Measurements from ENCODE around the gene CES5A. TPM values are rescaled to one million over a fixed set of nuclear protein-coding genes. Genes with fewer than 3 reads are reported as not detected.

CES5A gene
- total RNA-seq, 1 donor from 2014 or later, result not detected

DNA sequence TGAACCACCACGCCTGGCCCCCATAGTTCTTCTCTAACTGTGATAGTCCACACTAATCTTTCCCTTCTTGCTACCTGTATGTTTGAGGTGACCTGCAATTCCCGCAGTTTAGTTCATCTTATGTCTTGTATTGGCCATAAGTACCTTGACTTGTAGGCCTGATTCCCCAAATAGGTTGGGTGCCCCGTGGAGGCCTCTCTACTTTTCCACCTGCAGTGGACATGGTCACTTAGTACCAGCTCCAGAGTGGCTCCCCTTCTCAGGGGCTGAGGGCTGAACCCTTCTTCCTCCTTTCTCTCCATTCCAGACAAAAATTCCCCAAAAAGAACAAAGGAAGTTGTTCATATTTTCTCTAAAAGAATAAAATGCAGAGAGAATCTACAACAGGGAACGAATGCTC, 33.5 kb upstream of the CES5A start:
- Mint-ChIP-seq H3K27ac (ENCODE audit: unreplicated experiment) (no peak overlapping the region), H3K36me3 (ENCODE audit: unreplicated experiment) (no peaks in the 10 kb centered on the region), H3K4me1 (ENCODE audit: unreplicated experiment) (no peaks in the 10 kb centered on the region), H3K9me3 (ENCODE audit: unreplicated experiment) (peaks cover 13% of the 10 kb centered on the region), H3K27me3 (ENCODE audit: unreplicated experiment) (no peaks in the 10 kb centered on the region), H3K4me3 (ENCODE audit: unreplicated experiment) (no peak overlapping the region)
- DNase-seq (ENCODE audit: extremely low spot score, unreplicated experiment), result peak; percentile 72
- TF ChIP-seq, protein P1, sequence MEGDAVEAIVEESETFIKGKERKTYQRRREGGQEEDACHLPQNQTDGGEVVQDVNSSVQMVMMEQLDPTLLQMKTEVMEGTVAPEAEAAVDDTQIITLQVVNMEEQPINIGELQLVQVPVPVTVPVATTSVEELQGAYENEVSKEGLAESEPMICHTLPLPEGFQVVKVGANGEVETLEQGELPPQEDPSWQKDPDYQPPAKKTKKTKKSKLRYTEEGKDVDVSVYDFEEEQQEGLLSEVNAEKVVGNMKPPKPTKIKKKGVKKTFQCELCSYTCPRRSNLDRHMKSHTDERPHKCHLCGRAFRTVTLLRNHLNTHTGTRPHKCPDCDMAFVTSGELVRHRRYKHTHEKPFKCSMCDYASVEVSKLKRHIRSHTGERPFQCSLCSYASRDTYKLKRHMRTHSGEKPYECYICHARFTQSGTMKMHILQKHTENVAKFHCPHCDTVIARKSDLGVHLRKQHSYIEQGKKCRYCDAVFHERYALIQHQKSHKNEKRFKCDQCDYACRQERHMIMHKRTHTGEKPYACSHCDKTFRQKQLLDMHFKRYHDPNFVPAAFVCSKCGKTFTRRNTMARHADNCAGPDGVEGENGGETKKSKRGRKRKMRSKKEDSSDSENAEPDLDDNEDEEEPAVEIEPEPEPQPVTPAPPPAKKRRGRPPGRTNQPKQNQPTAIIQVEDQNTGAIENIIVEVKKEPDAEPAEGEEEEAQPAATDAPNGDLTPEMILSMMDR (IDR thresholded peaks at IDR 0.05), result no peak

DNA sequence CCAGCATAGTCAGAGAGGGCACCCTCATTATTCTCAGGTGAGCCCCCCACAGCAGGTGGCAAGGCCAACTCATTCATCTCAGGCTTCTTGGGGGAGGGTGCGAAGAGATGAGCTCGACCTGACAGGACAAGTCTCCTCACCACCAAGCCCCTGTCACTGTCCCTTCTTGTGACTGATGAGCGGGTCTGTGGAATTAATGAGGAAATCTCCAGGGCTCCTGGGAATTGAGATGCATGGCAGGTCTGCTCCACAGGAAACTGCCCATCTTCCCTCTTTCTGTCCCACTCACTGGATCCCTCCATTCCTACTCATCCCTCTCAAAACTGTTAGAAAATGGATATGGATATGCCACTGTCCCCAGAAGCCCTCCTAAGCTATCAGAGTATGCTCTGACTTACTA, 32.5 kb upstream of the CES5A start:
- Mint-ChIP-seq H3K36me3 (ENCODE audit: unreplicated experiment) (no peaks in the 10 kb centered on the region), H3K9me3 (ENCODE audit: unreplicated experiment) (peaks cover 15% of the 10 kb centered on the region), H3K27me3 (ENCODE audit: unreplicated experiment) (no peaks in the 10 kb centered on the region), H3K27ac (ENCODE audit: unreplicated experiment) (no peak overlapping the region), H3K4me1 (ENCODE audit: unreplicated experiment) (no peaks in the 10 kb centered on the region), H3K4me3 (ENCODE audit: unreplicated experiment) (no peak overlapping the region)
- peak; percentile 57 for DNase-seq (ENCODE audit: extremely low spot score, unreplicated experiment)
- TF ChIP-seq, protein P1 (IDR thresholded peaks at IDR 0.05), result no peak

DNA sequence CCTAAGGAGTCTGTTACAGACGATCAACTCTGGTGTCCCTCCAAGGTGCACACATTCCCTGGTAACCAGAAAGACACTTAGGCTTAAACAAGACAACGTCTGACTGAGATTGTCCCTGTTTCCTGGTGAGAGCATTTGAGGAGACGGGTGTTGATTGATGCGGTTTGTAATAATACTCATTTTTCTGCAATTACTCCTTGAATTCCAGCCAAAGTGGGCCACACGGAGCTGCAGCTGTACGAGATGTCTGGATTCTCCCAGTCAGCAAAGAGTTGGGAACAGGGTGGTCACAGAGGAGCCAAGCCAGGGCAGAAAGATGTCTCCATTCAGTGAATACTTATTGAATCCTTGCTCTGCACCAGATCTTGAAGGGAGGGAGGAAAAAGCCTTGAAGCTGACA, 30.9 kb upstream of the CES5A start:
- TF ChIP-seq, protein P1 (IDR thresholded peaks at IDR 0.05), result no peak
- Mint-ChIP-seq H3K4me3 (ENCODE audit: unreplicated experiment) (no peak overlapping the region), H3K27ac (ENCODE audit: unreplicated experiment) (no peak overlapping the region), H3K9me3 (ENCODE audit: unreplicated experiment) (peaks cover 15% of the 10 kb centered on the region), H3K4me1 (ENCODE audit: unreplicated experiment) (no peaks in the 10 kb centered on the region), H3K27me3 (ENCODE audit: unreplicated experiment) (no peaks in the 10 kb centered on the region), H3K36me3 (ENCODE audit: unreplicated experiment) (no peaks in the 10 kb centered on the region)
- DNase-seq (ENCODE audit: extremely low spot score, unreplicated experiment), result peak; percentile 40

DNA sequence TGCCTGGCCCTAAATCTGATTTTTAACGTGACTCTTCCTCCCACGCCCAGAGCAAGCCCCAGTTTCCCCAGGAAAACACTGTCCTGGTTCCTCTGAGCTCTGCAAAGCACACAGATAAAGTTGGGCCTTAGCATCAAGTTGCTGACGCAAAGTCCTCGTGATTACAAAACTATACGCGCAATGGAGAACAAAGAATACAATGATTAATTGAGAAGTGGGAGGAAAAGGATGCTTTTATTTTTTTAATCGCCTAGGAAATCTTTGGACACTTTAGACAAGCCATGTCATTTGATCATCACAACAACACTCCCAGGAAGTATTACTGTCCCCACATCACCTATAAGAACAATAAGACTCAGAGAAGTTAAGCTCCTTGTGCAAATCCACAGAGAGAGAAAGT, 30.5 kb upstream of the CES5A start:
- Mint-ChIP-seq H3K36me3 (ENCODE audit: unreplicated experiment) (no peaks in the 10 kb centered on the region), H3K27ac (ENCODE audit: unreplicated experiment) (no peak overlapping the region)
- TF ChIP-seq, protein P1 (IDR thresholded peaks at IDR 0.05), result no peak

DNA sequence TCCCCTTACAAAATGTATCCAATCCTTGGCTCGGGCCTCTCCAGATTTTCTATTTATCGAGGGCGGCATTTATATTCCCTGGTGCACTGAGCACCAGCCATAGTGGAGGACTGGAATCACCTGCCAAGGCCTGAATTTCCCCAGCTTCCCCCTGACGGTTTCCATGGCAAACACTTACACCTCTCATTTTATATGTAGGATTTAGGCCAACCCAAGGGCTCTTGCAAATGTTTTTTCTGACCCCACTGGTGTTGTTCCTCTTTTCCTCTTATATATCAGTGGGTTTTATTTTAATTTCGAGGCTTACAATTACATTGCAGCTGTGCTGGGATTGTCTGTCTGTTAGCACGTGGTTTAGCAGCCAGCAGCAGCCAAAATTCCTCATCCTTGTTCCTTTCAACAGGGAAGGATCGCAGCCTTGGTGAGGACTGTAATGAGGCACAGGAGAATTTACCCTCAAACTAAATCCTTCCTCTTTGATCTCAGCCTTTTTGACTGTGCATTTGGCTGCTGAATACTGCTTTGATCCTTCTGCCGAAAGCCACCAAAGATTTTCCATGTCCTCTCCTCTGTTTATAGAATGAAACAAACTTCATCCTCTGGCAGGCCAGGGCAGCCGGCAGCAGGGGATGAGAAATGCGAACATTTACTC, 26.5 kb upstream of the CES5A start:
- Mint-ChIP-seq H3K4me1 (ENCODE audit: unreplicated experiment) (no peaks in the 10 kb centered on the region), H3K36me3 (ENCODE audit: unreplicated experiment) (no peaks in the 10 kb centered on the region), H3K4me3 (ENCODE audit: unreplicated experiment) (no peak overlapping the region), H3K9me3 (ENCODE audit: unreplicated experiment) (peaks cover 24% of the 10 kb centered on the region), H3K27me3 (ENCODE audit: unreplicated experiment) (no peaks in the 10 kb centered on the region), H3K27ac (ENCODE audit: unreplicated experiment) (no peak overlapping the region)
- TF ChIP-seq, protein P1 (IDR thresholded peaks at IDR 0.05), result no peak
- peak; percentile 38 for DNase-seq (ENCODE audit: extremely low spot score, unreplicated experiment)

More for the DNA sequence above, 30.5 kb upstream of the CES5A start:
- Mint-ChIP-seq H3K9me3 (ENCODE audit: unreplicated experiment) (peaks cover 15% of the 10 kb centered on the region), H3K4me3 (ENCODE audit: unreplicated experiment) (no peak overlapping the region), H3K27me3 (ENCODE audit: unreplicated experiment) (no peaks in the 10 kb centered on the region), H3K4me1 (ENCODE audit: unreplicated experiment) (no peaks in the 10 kb centered on the region)
- peak; percentile 19 for DNase-seq (ENCODE audit: extremely low spot score, unreplicated experiment)

Measured in osteocyte (in vitro differentiated cells).